IPS-20b (cell line): ENCODE results near the gene SPDYA.
A peak's percentile ranks its signal among the peaks of the same experiment; 100 is the strongest.

ENCODE experiments used
- H3K27ac ChIP-seq: one replicate; pipeline ENCODE4 v1.5.1; 2013; ENCODE audit warnings: low read length
- H3K27me3 ChIP-seq: 2 replicates; pipeline ENCODE4 v1.6.1; 2013; ENCODE audit warnings: mild to moderate bottlenecking, low read length, inconsistent platforms; ENCODE audit not compliant: insufficient read depth
- H3K36me3 ChIP-seq: 2 replicates; pipeline ENCODE4 v1.6.1; 2013; ENCODE audit warnings: low read depth, mild to moderate bottlenecking, inconsistent platforms, low read length, moderate library complexity; ENCODE audit not compliant: insufficient read depth
- H3K4me1 ChIP-seq: 2 replicates; pipeline ENCODE4 v1.6.1; 2013; ENCODE audit warnings: mild to moderate bottlenecking, control low read depth, inconsistent platforms, low read length, moderate library complexity; ENCODE audit not compliant: insufficient read depth
- H3K4me3 ChIP-seq: 2 replicates; pipeline ENCODE4 v1.5.1; 2013; ENCODE audit warnings: mild to moderate bottlenecking, low read length, inconsistent platforms
- H3K9ac ChIP-seq: 2 replicates; pipeline ENCODE4 v1.6.1; 2013; ENCODE audit warnings: low read depth, mild to moderate bottlenecking, inconsistent platforms, low read length, moderate library complexity
- H3K9me3 ChIP-seq: 2 replicates; pipeline ENCODE4 v1.6.1; 2013; ENCODE audit warnings: mild to moderate bottlenecking, low read depth, low read length, inconsistent platforms; ENCODE audit not compliant: insufficient read depth

SPDYA gene

GRCh38 chr2:28880193-28880592, 69.6 kb downstream of the SPDYA start:
- H3K4me1 ChIP-seq: no peaks in the 10 kb centered on the region
- no peak overlapping the region for H3K4me3 ChIP-seq
- H3K27me3 ChIP-seq: peaks cover 21% of the 10 kb centered on the region
- H3K27ac ChIP-seq: no peak overlapping the region
- H3K9ac ChIP-seq: no peak overlapping the region
- no peaks in the 10 kb centered on the region for H3K9me3 ChIP-seq
- H3K36me3 ChIP-seq: no peaks in the 10 kb centered on the region

DNA sequence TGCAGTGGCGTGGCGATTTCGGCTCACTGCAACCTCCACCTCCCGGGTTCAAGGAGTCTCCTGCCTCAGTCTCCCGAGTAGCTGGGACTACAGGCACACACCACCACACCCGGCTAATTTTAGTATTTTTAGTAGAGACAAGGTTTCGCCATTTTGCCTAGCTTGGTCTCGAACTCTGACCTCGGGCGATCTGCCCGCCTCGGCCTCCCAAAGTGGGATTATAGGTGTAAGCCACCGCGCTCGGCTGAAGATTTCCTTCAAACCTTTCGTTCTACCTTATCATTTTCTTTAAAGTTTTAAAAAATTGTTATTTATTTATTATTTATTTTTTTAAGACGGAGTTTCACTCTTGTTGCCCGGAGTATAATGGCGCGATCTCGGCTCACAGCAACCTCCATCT, 82.9 kb downstream of the SPDYA start:
- no peaks in the 10 kb centered on the region for H3K36me3 ChIP-seq
- H3K27me3 ChIP-seq: peaks cover 15% of the 10 kb centered on the region; the same call in 1 of the 2 replicates
- H3K4me3 ChIP-seq: no peak overlapping the region
- H3K9me3 ChIP-seq: no peaks in the 10 kb centered on the region
- H3K9ac ChIP-seq: no peak overlapping the region
- no peak overlapping the region for H3K27ac ChIP-seq
- H3K4me1 ChIP-seq: 0 out of 2 replicates have a peak, but pooled peaks cover 3% of the 10 kb centered on the region

DNA sequence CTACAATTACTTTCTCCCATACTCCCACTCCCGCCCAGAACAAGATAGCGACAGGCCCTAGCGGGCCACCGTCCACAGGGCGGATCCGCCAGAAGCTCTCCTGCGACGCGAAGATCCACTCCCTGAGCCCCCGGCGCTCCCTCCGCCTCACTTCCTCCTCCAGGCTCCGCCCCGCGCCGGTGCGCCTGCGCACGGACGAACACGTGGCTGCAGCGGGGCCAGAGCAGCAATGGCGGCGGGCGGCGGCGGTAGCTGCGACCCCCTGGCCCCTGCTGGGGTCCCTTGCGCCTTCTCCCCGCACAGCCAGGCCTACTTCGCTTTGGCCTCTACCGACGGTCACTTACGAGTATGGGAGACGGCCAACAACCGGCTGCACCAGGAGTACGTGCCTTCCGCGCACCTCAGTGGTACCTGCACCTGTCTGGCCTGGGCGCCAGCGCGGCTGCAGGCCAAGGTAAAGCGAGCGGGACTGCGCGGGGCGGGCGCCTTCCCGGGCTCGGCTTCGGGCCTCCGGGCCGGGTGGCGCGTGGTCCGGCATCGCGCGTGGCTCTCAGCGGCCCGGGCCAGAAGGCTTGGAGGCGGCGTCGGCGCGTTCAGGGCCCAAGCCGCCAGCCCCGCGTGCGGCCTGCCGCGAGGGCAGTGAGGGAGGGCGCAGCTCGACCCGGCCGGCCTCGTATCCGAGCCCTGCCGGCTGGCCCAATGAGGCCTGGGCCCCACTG, 84.0 kb downstream of the SPDYA start, which contains the start of gene WDR43:
Gene WDR43 (plus strand): TSS at position 198 of the 719 bp plus-strand sequence. CDS start 32 bp downstream, at position 230.
- no peaks in the 10 kb centered on the region for H3K9me3 ChIP-seq
- H3K36me3 ChIP-seq: no peaks in the 10 kb centered on the region
- 0 out of 2 replicates have a peak, but pooled peaks cover 3% of the 10 kb centered on the region for H3K4me1 ChIP-seq
- peak within 1 kb of the TSS; percentile 98 for H3K9ac ChIP-seq
- peak within 1 kb of the TSS; percentile 87 for H3K27ac ChIP-seq
- H3K27me3 ChIP-seq: peaks cover 10% of the 10 kb centered on the region; the same call in 1 of the 2 replicates
- peak within 1 kb of the TSS; percentile 97 for H3K4me3 ChIP-seq

- H3K27ac ChIP-seq: peak overlapping the region; percentile 87
- no peaks in the 10 kb centered on the region for H3K36me3 ChIP-seq
- H3K9ac ChIP-seq: peak overlapping the region; percentile 98
- peaks cover 9% of the 10 kb centered on the region; the same call in 1 of the 2 replicates for H3K27me3 ChIP-seq
- H3K4me3 ChIP-seq: peak overlapping the region; percentile 97
- 0 out of 2 replicates have a peak, but pooled peaks cover 3% of the 10 kb centered on the region for H3K4me1 ChIP-seq
- no peaks in the 10 kb centered on the region for H3K9me3 ChIP-seq
Observed at GRCh38 chr2:28895189-28895893, 84.7 kb downstream of the SPDYA start.

DNA sequence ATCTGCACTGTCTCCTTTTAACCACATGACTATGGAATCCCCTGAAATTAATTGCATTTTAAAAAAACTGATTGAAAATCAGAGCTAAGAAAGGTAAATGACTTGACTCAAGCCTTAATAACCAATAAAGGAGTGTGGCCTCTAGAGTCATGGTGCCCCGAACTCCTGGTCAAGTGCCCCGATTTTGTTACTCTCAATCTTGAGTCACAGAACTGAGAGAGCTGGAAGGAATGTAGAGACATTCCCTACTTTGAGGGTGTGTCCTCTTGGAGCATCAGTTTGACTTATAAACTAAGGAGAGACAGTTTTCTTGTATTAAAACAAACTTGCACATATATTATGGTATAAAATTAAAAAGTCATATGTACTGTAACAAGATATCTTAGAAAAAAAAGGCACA, 86.3 kb downstream of the SPDYA start:
- peak overlapping the region; percentile 97 for H3K4me3 ChIP-seq
- H3K9ac ChIP-seq: peak overlapping the region; percentile 98; the same call in 1 of the 2 replicates
- H3K9me3 ChIP-seq: no peaks in the 10 kb centered on the region
- no peak overlapping the region for H3K27ac ChIP-seq
- peaks cover 4% of the 10 kb centered on the region for H3K36me3 ChIP-seq
- peaks cover 2% of the 10 kb centered on the region; the same call in 1 of the 2 replicates for H3K27me3 ChIP-seq
- peaks cover 3% of the 10 kb centered on the region; the same call in 1 of the 2 replicates for H3K4me1 ChIP-seq

DNA sequence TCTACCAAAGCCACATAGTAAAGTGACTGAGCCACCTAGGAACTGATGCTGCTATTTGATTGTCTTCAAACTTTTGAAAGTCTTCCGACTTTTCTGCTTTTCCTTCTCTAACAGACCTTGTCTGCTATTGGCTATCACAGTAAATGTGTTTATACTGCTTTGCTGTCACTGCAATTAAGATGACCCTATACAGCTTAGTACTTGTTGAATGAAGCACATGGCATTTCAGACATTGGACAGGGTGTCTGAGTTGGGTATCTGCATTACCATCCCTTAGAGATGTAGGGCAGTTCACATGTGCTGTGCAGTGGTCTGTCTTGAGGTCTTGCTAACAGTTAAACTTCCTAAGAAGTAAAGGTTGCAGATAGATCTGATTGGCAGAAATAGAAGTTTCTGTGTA, 87.4 kb downstream of the SPDYA start:
- H3K27me3 ChIP-seq: no peaks in the 10 kb centered on the region
- H3K27ac ChIP-seq: no peak overlapping the region
- H3K36me3 ChIP-seq: peaks cover 16% of the 10 kb centered on the region
- H3K9me3 ChIP-seq: no peaks in the 10 kb centered on the region
- peak overlapping the region; percentile 97; the same call in 1 of the 2 replicates for H3K4me3 ChIP-seq
- peaks cover 3% of the 10 kb centered on the region; the same call in 1 of the 2 replicates for H3K4me1 ChIP-seq
- no peak overlapping the region for H3K9ac ChIP-seq
